ENCODE data around the gene MLEC.
"Not testable (repeated sequence)": the region's sequence is repeated elsewhere in the genome, so short reads cannot be mapped to it uniquely, and the experiment has no call there.

MLEC gene

GRCh38 chr12:120661432-120661831 lies 25.5 kb upstream of the MLEC start:
- DNase-seq (ENCODE audit: low read depth in 2 of 2), result no peak
- TF ChIP-seq CTCF (IDR thresholded peaks at IDR 0.05; ENCODE audit: low read depth, low read length), result no peak

GRCh38 chr12:120662879-120663278 lies 24.1 kb upstream of the MLEC start:
- DNase-seq (ENCODE audit: low read depth in 2 of 2), result no peak
- TF ChIP-seq CTCF (IDR thresholded peaks at IDR 0.05; ENCODE audit: low read depth, low read length), result no peak
- H3K4me3 ChIP-seq (replicated peaks in 1 of 2; ENCODE audit: low read depth in 2 of 2, low read length in 2 of 2), result no peak overlapping the region

More at GRCh38 chr12:120661432-120661831, 25.5 kb upstream of the MLEC start:
- no peak overlapping the region for H3K4me3 ChIP-seq (replicated peaks in 1 of 2; ENCODE audit: low read depth in 2 of 2, low read length in 2 of 2)

DNA sequence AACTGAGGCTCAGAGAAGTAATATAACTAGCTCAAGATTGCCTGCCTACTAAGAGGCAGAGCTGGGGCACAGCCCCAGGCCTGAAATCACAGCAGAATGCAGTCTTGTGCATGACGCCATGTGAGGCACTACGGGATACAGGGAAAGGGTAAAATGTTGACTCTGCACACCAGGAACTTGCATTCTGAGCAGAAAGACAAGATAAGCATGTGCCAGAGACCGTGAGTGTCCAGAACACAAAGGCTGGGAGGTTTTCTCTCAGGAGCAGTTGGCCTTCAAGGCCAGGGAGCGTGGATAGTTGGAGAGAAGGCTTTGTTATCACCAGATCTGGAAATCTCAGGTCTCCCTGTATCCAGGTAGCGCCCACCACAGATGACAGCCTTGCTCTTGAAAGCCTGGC lies 23.2 kb upstream of the MLEC start:
- H3K4me3 ChIP-seq (replicated peaks in 1 of 2; ENCODE audit: low read depth in 2 of 2, low read length in 2 of 2), result no peak overlapping the region
- TF ChIP-seq CTCF (IDR thresholded peaks at IDR 0.05; ENCODE audit: low read depth, low read length), result no peak
- DNase-seq (ENCODE audit: low read depth in 2 of 2), result no peak

GRCh38 chr12:120666571-120667390 lies 20.2 kb upstream of the MLEC start:
- no peak overlapping the region for H3K4me3 ChIP-seq (replicated peaks in 1 of 2; ENCODE audit: low read depth in 2 of 2, low read length in 2 of 2)
- no peak for DNase-seq (ENCODE audit: low read depth in 2 of 2)
- TF ChIP-seq CTCF (IDR thresholded peaks at IDR 0.05; ENCODE audit: low read depth, low read length), result no peak

GRCh38 chr12:120668091-120668867 lies 18.7 kb upstream of the MLEC start:
- no peak for TF ChIP-seq CTCF (IDR thresholded peaks at IDR 0.05; ENCODE audit: low read depth, low read length)
- no peak for DNase-seq (ENCODE audit: low read depth in 2 of 2)
- no peak overlapping the region for H3K4me3 ChIP-seq (replicated peaks in 1 of 2; ENCODE audit: low read depth in 2 of 2, low read length in 2 of 2)

DNA sequence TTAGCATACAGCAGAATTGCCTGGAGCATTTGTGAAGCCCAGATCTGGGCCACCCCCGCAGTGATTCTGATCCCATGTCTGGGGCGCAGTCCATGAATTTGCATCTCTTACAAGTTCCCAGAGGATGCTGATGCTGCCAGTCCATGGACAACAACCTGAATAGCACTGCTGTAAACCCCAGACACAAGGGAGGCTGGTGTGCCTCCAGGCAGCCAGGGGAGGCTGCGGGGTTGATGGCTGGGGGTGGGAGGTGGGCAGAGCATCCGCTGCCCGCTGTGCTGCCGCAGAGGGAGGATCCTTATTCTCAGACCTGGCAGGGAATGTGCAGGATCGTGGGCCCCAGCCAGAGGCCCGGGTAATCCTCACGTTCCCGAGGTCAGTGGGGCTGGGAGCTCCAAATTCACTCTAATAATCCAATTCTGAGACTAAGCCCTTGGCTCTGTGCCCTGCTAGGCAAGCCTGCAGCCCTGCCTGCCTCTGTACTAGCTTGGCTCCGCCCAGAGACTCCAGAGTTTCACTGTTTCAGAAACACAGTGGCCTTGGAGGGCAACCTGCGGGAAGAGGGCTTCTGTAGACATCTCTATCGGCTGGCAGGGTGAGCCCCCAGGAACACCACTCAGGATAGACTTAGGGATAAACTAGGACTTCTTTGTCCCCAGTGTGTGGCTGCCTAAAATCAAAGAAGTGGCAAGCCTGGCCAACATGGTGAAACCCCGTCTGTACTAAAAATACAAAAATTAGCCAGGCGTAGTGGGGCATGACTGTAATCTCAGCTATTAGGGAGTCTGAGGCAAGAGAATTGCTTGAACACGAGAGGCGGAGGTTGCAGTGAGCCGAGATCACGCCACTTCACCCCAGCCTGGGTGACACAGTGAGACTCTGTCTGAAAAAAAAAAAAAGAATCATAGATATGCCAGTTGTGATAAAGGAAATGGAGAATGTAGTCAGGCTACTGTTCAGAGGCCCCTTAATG lies 17.8 kb upstream of the MLEC start:
- TF ChIP-seq CTCF (IDR thresholded peaks at IDR 0.05; ENCODE audit: low read depth, low read length), result no peak
- no peak overlapping the region for H3K4me3 ChIP-seq (replicated peaks in 1 of 2; ENCODE audit: low read depth in 2 of 2, low read length in 2 of 2)
- DNase-seq (ENCODE audit: low read depth in 2 of 2), result peak in 1 of 2 donors; percentile 47

GRCh38 chr12:120670237-120670636 lies 16.7 kb upstream of the MLEC start:
- not testable (repeated sequence) for H3K4me3 ChIP-seq (replicated peaks in 1 of 2; ENCODE audit: low read depth in 2 of 2, low read length in 2 of 2); DNase-seq (ENCODE audit: low read depth in 2 of 2)
